H1 (cell line): Measurements from ENCODE around the gene TRIM24. TPM values are rescaled to one million over a fixed set of nuclear protein-coding genes. Genes with fewer than 3 reads are reported as not detected.

ENCODE experiments used
- MAFK ChIP-seq: IDR thresholded peaks from 2 replicates; pipeline ENCODE4 v1.6.1; 2012; ENCODE audit warnings: low read depth, mild to moderate bottlenecking, improper control_type of control experiment, low read length
- polyA plus RNA-seq, 7 experiments: library from polyadenylated mRNA; depleted of rRNA in 3 of 7; stranded (reverse) in 5 of 7; unstranded in 2 of 7; fragments of >200 nt in 5 of 7; fragments of 200-250 nt in 2 of 7; gene quantifications; 1 replicate in 5 of 7; 2 replicates in 1 of 7; 4 replicates in 1 of 7; pipeline versions ENCODE4 v1.2.1 to v1.2.3, GENCODE V29; 2011 to 2013; ENCODE audit warnings: missing spikeins in 2 of 7, mixed read lengths in 2 of 7
- total RNA-seq: library from RNA; stranded (reverse); fragmentation: NEBNext Ultra II Directional; extraction: Animal tissue kit (Norgen Biotek cat#: 25700); gene quantifications from 2 replicates; pipeline ENCODE4 v1.2.1, GENCODE V29; 2021

The TRIM24 gene
- total and polyA plus RNA-seq, 2 of the 8 experiments (the other 6 are each of a cell fraction or from before 2014, with no cell fraction given), result 67.6 to 149 TPM

GRCh38 chr7:138505361-138505873, 45.4 kb downstream of the TRIM24 start (continued):
- TF ChIP-seq MAFK, result no peak
